ENCODE data around the gene JCAD.
"Not testable (repeated sequence)": the region's sequence is repeated elsewhere in the genome, so short reads cannot be mapped to it uniquely, and the experiment has no call there.

JCAD gene

GRCh38 chr10:30014511-30014910 is 44.9 kb downstream of the JCAD start:
- no peaks in the 10 kb centered on the region for H3K4me1 ChIP-seq (ENCODE audit: control insufficient read depth, insufficient read depth, low read length)
- H3K9me3 ChIP-seq (ENCODE audit: control insufficient read depth, low read length) = no peaks in the 10 kb centered on the region
- no peak overlapping the region for H3K4me3 ChIP-seq (ENCODE audit: low read length)
- no peak overlapping the region for H3K9ac ChIP-seq (ENCODE audit: low read length)
- no peaks in the 10 kb centered on the region for H3K36me3 ChIP-seq (ENCODE audit: control insufficient read depth, insufficient read depth, low read length)
- H3K27me3 ChIP-seq (ENCODE audit: control insufficient read depth, insufficient read depth, low read length) = no peaks in the 10 kb centered on the region

- no peaks in the 10 kb centered on the region for H3K27me3 ChIP-seq (ENCODE audit: control insufficient read depth, insufficient read depth, low read length)
- H3K4me1 ChIP-seq (ENCODE audit: control insufficient read depth, insufficient read depth, low read length) = no peaks in the 10 kb centered on the region
- H3K9me3 ChIP-seq (ENCODE audit: control insufficient read depth, low read length) = no peaks in the 10 kb centered on the region
- no peak overlapping the region for H3K4me3 ChIP-seq (ENCODE audit: low read length)
- no peak overlapping the region for H3K9ac ChIP-seq (ENCODE audit: low read length)
- H3K36me3 ChIP-seq (ENCODE audit: control insufficient read depth, insufficient read depth, low read length) = no peaks in the 10 kb centered on the region
These were observed 45.6 kb downstream of the JCAD start for GRCh38 chr10:30013757-30014156.

GRCh38 chr10:30011956-30012647 is 47.3 kb downstream of the JCAD start:
- Histone ChIP-seq H3K4me1 (ENCODE audit: control insufficient read depth, insufficient read depth, low read length) (no peaks in the 10 kb centered on the region), H3K4me3 (ENCODE audit: low read length) (no peak overlapping the region), H3K36me3 (ENCODE audit: control insufficient read depth, insufficient read depth, low read length) (no peaks in the 10 kb centered on the region), H3K9me3 (ENCODE audit: control insufficient read depth, low read length) (no peaks in the 10 kb centered on the region), H3K27me3 (ENCODE audit: control insufficient read depth, insufficient read depth, low read length) (no peaks in the 10 kb centered on the region), H3K9ac (ENCODE audit: low read length) (no peak overlapping the region)

- H3K9ac ChIP-seq (ENCODE audit: low read length) = no peak overlapping the region
- no peaks in the 10 kb centered on the region for H3K36me3 ChIP-seq (ENCODE audit: control insufficient read depth, insufficient read depth, low read length)
- no peaks in the 10 kb centered on the region for H3K27me3 ChIP-seq (ENCODE audit: control insufficient read depth, insufficient read depth, low read length)
- no peak overlapping the region for H3K4me3 ChIP-seq (ENCODE audit: low read length)
- no peaks in the 10 kb centered on the region for H3K9me3 ChIP-seq (ENCODE audit: control insufficient read depth, low read length)
- no peaks in the 10 kb centered on the region for H3K4me1 ChIP-seq (ENCODE audit: control insufficient read depth, insufficient read depth, low read length)
These were observed 48.0 kb downstream of the JCAD start for GRCh38 chr10:30011396-30011795.

- Histone ChIP-seq H3K9me3 (ENCODE audit: control insufficient read depth, low read length) (no peaks in the 10 kb centered on the region), H3K4me1 (ENCODE audit: control insufficient read depth, insufficient read depth, low read length) (no peaks in the 10 kb centered on the region), H3K27me3 (ENCODE audit: control insufficient read depth, insufficient read depth, low read length) (no peaks in the 10 kb centered on the region), H3K4me3 (ENCODE audit: low read length) (no peak overlapping the region), H3K9ac (ENCODE audit: low read length) (no peak overlapping the region), H3K36me3 (ENCODE audit: control insufficient read depth, insufficient read depth, low read length) (no peaks in the 10 kb centered on the region)
These were observed 52.0 kb downstream of the JCAD start for GRCh38 chr10:30007406-30007805.

GRCh38 chr10:30006410-30006809 is 53.0 kb downstream of the JCAD start:
- no peaks in the 10 kb centered on the region for H3K36me3 ChIP-seq (ENCODE audit: control insufficient read depth, insufficient read depth, low read length)
- H3K4me3 ChIP-seq (ENCODE audit: low read length) = no peak overlapping the region
- H3K27me3 ChIP-seq (ENCODE audit: control insufficient read depth, insufficient read depth, low read length) = no peaks in the 10 kb centered on the region
- H3K9ac ChIP-seq (ENCODE audit: low read length) = no peak overlapping the region
- H3K9me3 ChIP-seq (ENCODE audit: control insufficient read depth, low read length) = no peaks in the 10 kb centered on the region
- H3K4me1 ChIP-seq (ENCODE audit: control insufficient read depth, insufficient read depth, low read length) = peaks cover 7% of the 10 kb centered on the region

GRCh38 chr10:30005116-30005515 is 54.3 kb downstream of the JCAD start:
- H3K27me3 ChIP-seq (ENCODE audit: control insufficient read depth, insufficient read depth, low read length); H3K9ac ChIP-seq (ENCODE audit: low read length); H3K4me3 ChIP-seq (ENCODE audit: low read length); H3K36me3 ChIP-seq (ENCODE audit: control insufficient read depth, insufficient read depth, low read length); H3K9me3 ChIP-seq (ENCODE audit: control insufficient read depth, low read length): not testable (repeated sequence)
- peaks cover 17% of the 10 kb centered on the region for H3K4me1 ChIP-seq (ENCODE audit: control insufficient read depth, insufficient read depth, low read length)

GRCh38 chr10:30002426-30003266 is 56.7 kb downstream of the JCAD start:
- no peaks in the 10 kb centered on the region for H3K9me3 ChIP-seq (ENCODE audit: control insufficient read depth, low read length)

GRCh38 chr10:30000802-30001571 is 58.4 kb downstream of the JCAD start:
- no peak overlapping the region for H3K4me3 ChIP-seq (ENCODE audit: low read length)
- H3K9me3 ChIP-seq (ENCODE audit: control insufficient read depth, low read length) = no peaks in the 10 kb centered on the region
- H3K36me3 ChIP-seq (ENCODE audit: control insufficient read depth, insufficient read depth, low read length) = no peaks in the 10 kb centered on the region
- peaks cover 7% of the 10 kb centered on the region for H3K27me3 ChIP-seq (ENCODE audit: control insufficient read depth, insufficient read depth, low read length)
- H3K9ac ChIP-seq (ENCODE audit: low read length) = no peak overlapping the region
- H3K4me1 ChIP-seq (ENCODE audit: control insufficient read depth, insufficient read depth, low read length) = peaks cover 17% of the 10 kb centered on the region

More at GRCh38 chr10:30002426-30003266, 56.7 kb downstream of the JCAD start:
- Histone ChIP-seq H3K9ac (ENCODE audit: low read length) (no peak overlapping the region), H3K4me3 (ENCODE audit: low read length) (no peak overlapping the region), H3K36me3 (ENCODE audit: control insufficient read depth, insufficient read depth, low read length) (no peaks in the 10 kb centered on the region), H3K27me3 (ENCODE audit: control insufficient read depth, insufficient read depth, low read length) (no peaks in the 10 kb centered on the region), H3K4me1 (ENCODE audit: control insufficient read depth, insufficient read depth, low read length) (peaks cover 17% of the 10 kb centered on the region)

GRCh38 chr10:29998142-29998808 is 61.1 kb downstream of the JCAD start:
- Histone ChIP-seq H3K9ac (ENCODE audit: low read length) (no peak overlapping the region), H3K36me3 (ENCODE audit: control insufficient read depth, insufficient read depth, low read length) (no peaks in the 10 kb centered on the region), H3K4me1 (ENCODE audit: control insufficient read depth, insufficient read depth, low read length) (peaks cover 17% of the 10 kb centered on the region), H3K9me3 (ENCODE audit: control insufficient read depth, low read length) (no peaks in the 10 kb centered on the region), H3K4me3 (ENCODE audit: low read length) (no peak overlapping the region), H3K27me3 (ENCODE audit: control insufficient read depth, insufficient read depth, low read length) (peaks cover 7% of the 10 kb centered on the region)

- Histone ChIP-seq H3K9ac (ENCODE audit: low read length) (no peak overlapping the region), H3K36me3 (ENCODE audit: control insufficient read depth, insufficient read depth, low read length) (no peaks in the 10 kb centered on the region), H3K9me3 (ENCODE audit: control insufficient read depth, low read length) (no peaks in the 10 kb centered on the region)
These were observed 64.6 kb downstream of the JCAD start for GRCh38 chr10:29994811-29995210.

More at GRCh38 chr10:29994811-29995210, 64.6 kb downstream of the JCAD start:
- no peak overlapping the region for H3K4me3 ChIP-seq (ENCODE audit: low read length)
- peaks cover 7% of the 10 kb centered on the region for H3K27me3 ChIP-seq (ENCODE audit: control insufficient read depth, insufficient read depth, low read length)
- no peaks in the 10 kb centered on the region for H3K4me1 ChIP-seq (ENCODE audit: control insufficient read depth, insufficient read depth, low read length)

All from mucosa of stomach (tissue), 1 donor.